ENCODE data around the gene HMGCS1.
"Not testable (repeated sequence)": the region's sequence is repeated elsewhere in the genome, so short reads cannot be mapped to it uniquely, and the experiment has no call there.

The HMGCS1 gene

DNA sequence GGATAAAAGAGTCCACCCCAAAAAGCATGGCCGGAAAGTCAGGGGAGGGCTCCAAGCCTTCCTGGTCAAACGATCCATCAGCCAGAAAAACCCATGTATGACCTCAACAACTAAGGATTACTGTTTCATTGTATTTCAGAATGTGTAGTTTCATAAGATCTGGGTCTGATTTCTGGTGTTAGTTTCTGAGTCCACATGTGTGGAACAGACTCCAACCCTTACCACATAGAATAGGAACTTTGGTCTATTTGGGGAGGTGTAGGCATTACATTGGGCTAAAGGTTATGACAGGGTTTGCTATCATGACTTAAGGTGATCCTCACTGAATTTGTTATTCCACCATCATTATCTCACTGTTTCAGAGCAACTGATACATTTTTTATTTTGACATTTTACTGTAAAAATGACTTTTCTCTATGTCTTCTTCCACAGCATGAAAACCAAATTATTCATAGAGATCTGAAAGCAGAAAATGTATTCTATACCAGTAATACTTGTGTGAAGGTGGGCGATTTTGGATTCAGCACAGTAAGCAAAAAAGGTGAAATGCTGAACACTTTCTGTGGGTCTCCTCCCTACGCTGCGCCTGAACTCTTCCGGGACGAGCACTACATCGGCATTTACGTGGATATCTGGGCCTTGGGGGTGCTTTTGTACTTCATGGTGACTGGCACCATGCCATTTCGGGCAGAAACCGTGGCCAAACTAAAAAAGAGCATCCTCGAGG lies 33.5 kb downstream of the HMGCS1 start:
- H3K9ac ChIP-seq (ENCODE audit: low read length in 2 of 2), result no peak overlapping the region
- no peak overlapping the region for H3K4me3 ChIP-seq (ENCODE audit: low read length in 2 of 2)
- H3K36me3 ChIP-seq (ENCODE audit: control insufficient read depth in 2 of 2, insufficient read depth in 2 of 2, low read length in 2 of 2), result peaks cover 0 to 2% of the 10 kb centered on the region in 2 donors
- no peak overlapping the region for H3K27ac ChIP-seq (ENCODE audit: low read length)
- H3K27me3 ChIP-seq (ENCODE audit: control insufficient read depth in 1 of 2, insufficient read depth in 2 of 2, low read length in 2 of 2), result no peaks in the 10 kb centered on the region
- H3K9me3 ChIP-seq (ENCODE audit: control insufficient read depth in 2 of 2, low read length in 2 of 2), result no peaks in the 10 kb centered on the region
- H3K4me1 ChIP-seq (ENCODE audit: control insufficient read depth, insufficient read depth, low read length), result no peaks in the 10 kb centered on the region

- H3K27ac ChIP-seq (ENCODE audit: low read length), result no peak overlapping the region
- peaks cover 0 to 2% of the 10 kb centered on the region in 2 donors for H3K36me3 ChIP-seq (ENCODE audit: control insufficient read depth in 2 of 2, insufficient read depth in 2 of 2, low read length in 2 of 2)
- H3K4me3 ChIP-seq (ENCODE audit: low read length in 2 of 2), result no peak overlapping the region
- H3K4me1 ChIP-seq (ENCODE audit: control insufficient read depth, insufficient read depth, low read length), result no peaks in the 10 kb centered on the region
- H3K9me3 ChIP-seq (ENCODE audit: control insufficient read depth in 2 of 2, low read length in 2 of 2), result no peaks in the 10 kb centered on the region
- H3K27me3 ChIP-seq (ENCODE audit: control insufficient read depth in 1 of 2, insufficient read depth in 2 of 2, low read length in 2 of 2), result no peaks in the 10 kb centered on the region
- H3K9ac ChIP-seq (ENCODE audit: low read length in 2 of 2), result no peak overlapping the region
These were observed 37.8 kb downstream of the HMGCS1 start for GRCh38 chr5:43275391-43275790.

DNA sequence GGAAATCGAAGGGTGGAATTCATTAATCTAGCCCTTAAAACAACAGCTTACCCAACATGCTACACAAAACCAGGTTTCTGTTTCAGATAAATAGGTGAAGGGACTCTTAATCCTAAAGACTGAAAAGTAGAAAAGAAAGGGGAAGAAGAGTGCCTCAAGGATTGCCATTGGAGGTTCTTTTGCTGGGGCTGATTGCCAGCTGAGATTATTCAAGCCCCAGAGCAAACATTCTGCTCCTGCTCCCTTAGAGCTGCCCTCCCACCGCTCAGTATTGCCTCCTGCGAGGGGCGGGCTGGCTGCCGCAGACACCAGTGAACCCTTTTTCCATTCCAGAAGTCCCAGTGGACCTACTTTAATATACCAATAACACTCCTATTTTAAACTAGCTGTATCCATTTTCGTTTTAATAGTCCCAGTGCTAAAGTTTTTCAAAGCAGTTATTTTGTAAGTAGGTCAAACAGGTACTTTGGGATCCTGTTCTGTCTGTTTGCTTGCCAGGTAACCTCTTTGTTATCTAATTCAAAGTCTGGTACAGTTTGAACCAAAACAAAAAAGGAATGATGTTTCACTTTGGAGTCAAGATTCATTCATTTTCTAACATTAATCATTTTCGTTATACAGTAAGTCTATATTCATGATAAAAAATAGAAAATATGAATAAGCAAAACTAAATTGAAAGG lies 38.6 kb downstream of the HMGCS1 start:
- peaks cover 0 to 2% of the 10 kb centered on the region in 2 donors for H3K36me3 ChIP-seq (ENCODE audit: control insufficient read depth in 2 of 2, insufficient read depth in 2 of 2, low read length in 2 of 2)
- H3K9me3 ChIP-seq (ENCODE audit: control insufficient read depth in 2 of 2, low read length in 2 of 2), result no peaks in the 10 kb centered on the region
- H3K4me1 ChIP-seq (ENCODE audit: control insufficient read depth, insufficient read depth, low read length), result no peaks in the 10 kb centered on the region
- no peak overlapping the region for H3K27ac ChIP-seq (ENCODE audit: low read length)
- no peaks in the 10 kb centered on the region for H3K27me3 ChIP-seq (ENCODE audit: control insufficient read depth in 1 of 2, insufficient read depth in 2 of 2, low read length in 2 of 2)
- no peak overlapping the region for H3K9ac ChIP-seq (ENCODE audit: low read length in 2 of 2)
- no peak overlapping the region for H3K4me3 ChIP-seq (ENCODE audit: low read length in 2 of 2)

- H3K4me1 ChIP-seq (ENCODE audit: control insufficient read depth, insufficient read depth, low read length), result no peaks in the 10 kb centered on the region
These were observed 39.7 kb downstream of the HMGCS1 start for GRCh38 chr5:43273552-43273951.

DNA sequence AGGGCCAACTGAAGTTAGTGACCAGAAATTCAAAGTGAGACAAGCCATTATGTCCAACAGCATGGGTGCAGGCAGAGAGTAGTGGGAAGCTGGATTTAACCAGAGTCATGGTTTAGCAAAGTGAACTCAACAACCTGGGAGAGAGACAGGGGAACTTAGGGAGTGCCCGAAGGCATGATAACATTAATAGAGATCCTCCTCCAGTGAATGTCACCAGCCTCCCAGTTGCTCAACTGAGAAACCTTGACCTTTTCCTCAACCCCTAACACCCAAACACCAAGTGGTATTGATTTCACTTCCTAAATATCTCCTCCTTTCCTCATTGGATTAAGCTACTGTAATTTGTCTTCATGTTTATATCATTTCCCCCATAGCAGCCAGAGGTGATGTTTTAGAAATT lies 42.6 kb downstream of the HMGCS1 start:
- H3K27me3 ChIP-seq (ENCODE audit: control insufficient read depth in 1 of 2, insufficient read depth in 2 of 2, low read length in 2 of 2), result no peaks in the 10 kb centered on the region
- no peak overlapping the region for H3K27ac ChIP-seq (ENCODE audit: low read length)
- no peaks in the 10 kb centered on the region for H3K4me1 ChIP-seq (ENCODE audit: control insufficient read depth, insufficient read depth, low read length)
- H3K9ac ChIP-seq (ENCODE audit: low read length in 2 of 2), result no peak overlapping the region
- no peaks in the 10 kb centered on the region for H3K36me3 ChIP-seq (ENCODE audit: control insufficient read depth in 2 of 2, insufficient read depth in 2 of 2, low read length in 2 of 2)
- no peak overlapping the region for H3K4me3 ChIP-seq (ENCODE audit: low read length in 2 of 2)
- peaks cover 0 to 4% of the 10 kb centered on the region in 2 donors for H3K9me3 ChIP-seq (ENCODE audit: control insufficient read depth in 2 of 2, low read length in 2 of 2)

More at GRCh38 chr5:43273552-43273951, 39.7 kb downstream of the HMGCS1 start:
- H3K27me3 ChIP-seq (ENCODE audit: control insufficient read depth in 1 of 2, insufficient read depth in 2 of 2, low read length in 2 of 2), result no peaks in the 10 kb centered on the region
- no peaks in the 10 kb centered on the region for H3K9me3 ChIP-seq (ENCODE audit: control insufficient read depth in 2 of 2, low read length in 2 of 2)
- H3K9ac ChIP-seq (ENCODE audit: low read length in 2 of 2), result no peak overlapping the region
- peaks cover 0 to 2% of the 10 kb centered on the region in 2 donors for H3K36me3 ChIP-seq (ENCODE audit: control insufficient read depth in 2 of 2, insufficient read depth in 2 of 2, low read length in 2 of 2)
- no peak overlapping the region for H3K4me3 ChIP-seq (ENCODE audit: low read length in 2 of 2)
- no peak overlapping the region for H3K27ac ChIP-seq (ENCODE audit: low read length)

GRCh38 chr5:43268188-43268820 lies 44.9 kb downstream of the HMGCS1 start:
- H3K4me1 ChIP-seq (ENCODE audit: control insufficient read depth, insufficient read depth, low read length), result no peaks in the 10 kb centered on the region
- H3K27me3 ChIP-seq (ENCODE audit: control insufficient read depth in 1 of 2, insufficient read depth in 2 of 2, low read length in 2 of 2), result no peaks in the 10 kb centered on the region
- H3K27ac ChIP-seq (ENCODE audit: low read length), result no peak overlapping the region
- peaks cover 0 to 4% of the 10 kb centered on the region in 2 donors for H3K9me3 ChIP-seq (ENCODE audit: control insufficient read depth in 2 of 2, low read length in 2 of 2)
- no peak overlapping the region for H3K9ac ChIP-seq (ENCODE audit: low read length in 2 of 2)
- H3K36me3 ChIP-seq (ENCODE audit: control insufficient read depth in 2 of 2, insufficient read depth in 2 of 2, low read length in 2 of 2), result no peaks in the 10 kb centered on the region
- H3K4me3 ChIP-seq (ENCODE audit: low read length in 2 of 2), result no peak overlapping the region

DNA sequence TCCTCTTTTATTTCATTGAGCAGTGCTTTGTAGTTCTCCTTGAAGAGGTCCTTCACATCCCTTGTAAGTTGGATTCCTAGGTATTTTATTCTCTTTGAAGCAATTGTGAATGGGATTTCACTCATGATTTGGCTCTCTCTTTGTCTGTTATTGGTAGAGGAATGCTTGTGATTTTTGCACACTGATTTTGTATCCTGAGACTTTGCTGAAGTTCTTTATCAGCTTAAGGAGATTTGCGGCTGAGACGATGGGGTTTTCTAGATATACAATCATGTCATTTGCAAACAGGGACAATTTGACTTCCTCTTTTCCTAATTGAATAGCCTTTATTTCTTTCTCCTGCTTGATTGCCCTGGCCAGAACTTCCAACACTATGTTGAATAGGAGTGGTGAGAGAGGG lies 50.9 kb downstream of the HMGCS1 start:
- not testable (repeated sequence) for H3K4me3 ChIP-seq (ENCODE audit: low read length in 2 of 2); H3K27me3 ChIP-seq (ENCODE audit: control insufficient read depth in 1 of 2, insufficient read depth in 2 of 2, low read length in 2 of 2); H3K36me3 ChIP-seq (ENCODE audit: control insufficient read depth in 2 of 2, insufficient read depth in 2 of 2, low read length in 2 of 2); H3K4me1 ChIP-seq (ENCODE audit: control insufficient read depth, insufficient read depth, low read length); H3K27ac ChIP-seq (ENCODE audit: low read length); H3K9ac ChIP-seq (ENCODE audit: low read length in 2 of 2); H3K9me3 ChIP-seq (ENCODE audit: control insufficient read depth in 2 of 2, low read length in 2 of 2)

GRCh38 chr5:43258116-43258515 lies 55.1 kb downstream of the HMGCS1 start:
- Histone ChIP-seq H3K9me3 (ENCODE audit: control insufficient read depth in 2 of 2, low read length in 2 of 2) (no peaks in the 10 kb centered on the region), H3K27ac (ENCODE audit: low read length) (no peak overlapping the region), H3K27me3 (ENCODE audit: control insufficient read depth in 1 of 2, insufficient read depth in 2 of 2, low read length in 2 of 2) (no peaks in the 10 kb centered on the region)

DNA sequence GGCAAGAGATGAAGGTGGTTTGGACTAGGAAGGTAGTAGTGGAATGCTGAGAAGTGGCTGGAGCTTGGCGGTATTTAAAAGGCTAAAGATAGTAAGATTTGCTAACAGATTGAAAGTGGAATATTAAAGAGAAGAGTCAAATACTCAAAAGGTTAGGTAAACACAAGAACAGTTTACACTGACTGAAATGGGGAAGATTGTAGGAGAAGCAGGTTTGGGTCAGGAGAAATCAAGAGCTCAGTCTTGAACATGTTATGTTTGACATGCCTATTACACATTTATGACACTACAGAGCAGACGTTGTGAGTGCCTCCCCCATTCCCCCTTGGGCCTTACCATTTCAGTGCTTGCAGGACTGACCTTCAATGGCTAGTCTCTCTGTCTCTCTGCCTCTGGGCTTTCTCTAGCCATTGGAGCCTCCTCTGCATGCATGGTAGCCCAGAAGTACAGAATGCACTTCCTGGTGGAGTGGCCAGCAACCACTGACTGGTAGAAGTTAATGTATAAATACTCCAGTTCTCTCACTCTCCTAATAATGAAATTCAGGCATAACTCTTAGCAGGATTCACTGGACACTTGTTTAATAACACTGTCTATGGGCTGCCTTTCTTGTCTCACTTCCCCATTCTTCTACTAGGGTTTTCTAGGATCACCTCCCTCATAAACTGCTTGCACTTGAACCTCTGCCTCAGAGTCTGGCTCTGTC lies 56.8 kb downstream of the HMGCS1 start:
- Histone ChIP-seq H3K27me3 (ENCODE audit: control insufficient read depth in 1 of 2, insufficient read depth in 2 of 2, low read length in 2 of 2) (no peaks in the 10 kb centered on the region), H3K9me3 (ENCODE audit: control insufficient read depth in 2 of 2, low read length in 2 of 2) (no peaks in the 10 kb centered on the region), H3K27ac (ENCODE audit: low read length) (no peak overlapping the region), H3K9ac (ENCODE audit: low read length in 2 of 2) (no peak overlapping the region), H3K4me1 (ENCODE audit: control insufficient read depth, insufficient read depth, low read length) (no peaks in the 10 kb centered on the region), H3K4me3 (ENCODE audit: low read length in 2 of 2) (no peak overlapping the region), H3K36me3 (ENCODE audit: control insufficient read depth in 2 of 2, insufficient read depth in 2 of 2, low read length in 2 of 2) (no peaks in the 10 kb centered on the region)

More at GRCh38 chr5:43258116-43258515, 55.1 kb downstream of the HMGCS1 start:
- no peak overlapping the region for H3K4me3 ChIP-seq (ENCODE audit: low read length in 2 of 2)
- no peaks in the 10 kb centered on the region for H3K36me3 ChIP-seq (ENCODE audit: control insufficient read depth in 2 of 2, insufficient read depth in 2 of 2, low read length in 2 of 2)
- H3K4me1 ChIP-seq (ENCODE audit: control insufficient read depth, insufficient read depth, low read length), result no peaks in the 10 kb centered on the region
- no peak overlapping the region for H3K9ac ChIP-seq (ENCODE audit: low read length in 2 of 2)

- Histone ChIP-seq H3K27me3 (ENCODE audit: control insufficient read depth in 1 of 2, insufficient read depth in 2 of 2, low read length in 2 of 2) (no peaks in the 10 kb centered on the region), H3K9ac (ENCODE audit: low read length in 2 of 2) (no peak overlapping the region), H3K9me3 (ENCODE audit: control insufficient read depth in 2 of 2, low read length in 2 of 2) (no peaks in the 10 kb centered on the region), H3K4me1 (ENCODE audit: control insufficient read depth, insufficient read depth, low read length) (no peaks in the 10 kb centered on the region), H3K4me3 (ENCODE audit: low read length in 2 of 2) (no peak overlapping the region), H3K36me3 (ENCODE audit: control insufficient read depth in 2 of 2, insufficient read depth in 2 of 2, low read length in 2 of 2) (no peaks in the 10 kb centered on the region), H3K27ac (ENCODE audit: low read length) (no peak overlapping the region)
These were observed 57.5 kb downstream of the HMGCS1 start for GRCh38 chr5:43255704-43256103.

All from stomach smooth muscle (tissue), 2 donors.